PC-9 (cell line): ENCODE results near the gene NTNG2.

Source experiments
- CTCF ChIP-seq: fragments of 200-600 bp; sonication (generic); conservative IDR thresholded peaks from 2 replicates; pipeline ENCODE4 v1.6.1; 2017; ENCODE audit warnings: mixed run types, antibody characterized with exemption, mild to moderate bottlenecking, moderate library complexity
- EZH2 ChIP-seq: fragments of 200-600 bp; sonication (generic); IDR thresholded peaks from 2 replicates; pipeline ENCODE4 v1.8.0; 2017; ENCODE audit warnings: antibody characterized with exemption, low read depth

GRCh38 chr9:132197856-132198550 lies 36.1 kb downstream of the NTNG2 start:
- TF ChIP-seq CTCF, result no peak
- no peak for TF ChIP-seq EZH2
